ENCODE measurements around the gene CCDC24.
A peak's percentile ranks its signal among the peaks of the same experiment; 100 is the strongest.

CCDC24 gene

GRCh38 chr1:43991476-43992231 is at the start of gene CCDC24:
TSS of gene CCDC24 (plus strand) at chr1:43991599. CDS start at chr1:43991879, 280 bp downstream.
- peak; percentile 44 to 45 for DNase-seq (ENCODE audit: low read depth in 2 of 2)

DNA sequence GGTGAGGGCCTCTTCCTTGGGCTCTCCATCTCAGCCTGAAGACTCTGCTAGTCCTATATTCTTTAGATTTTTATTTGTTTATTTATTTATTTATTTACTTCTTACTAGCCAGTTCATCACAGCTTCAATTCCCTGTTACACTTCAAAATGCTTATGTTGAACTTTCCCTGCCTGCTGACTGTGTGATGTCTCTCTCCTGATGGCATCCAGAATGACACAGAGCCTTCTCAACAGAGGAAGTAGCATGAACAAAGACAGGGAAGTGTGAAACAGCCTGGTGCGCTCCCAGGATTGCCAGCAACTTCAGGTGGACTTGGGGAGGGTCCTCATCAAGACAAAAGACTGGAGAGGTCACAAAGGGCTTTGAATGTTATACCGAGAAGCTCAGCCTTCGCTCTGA is 49.0 kb upstream of the CCDC24 start:
- DNase-seq (ENCODE audit: low read depth in 2 of 2) = no peak

DNA sequence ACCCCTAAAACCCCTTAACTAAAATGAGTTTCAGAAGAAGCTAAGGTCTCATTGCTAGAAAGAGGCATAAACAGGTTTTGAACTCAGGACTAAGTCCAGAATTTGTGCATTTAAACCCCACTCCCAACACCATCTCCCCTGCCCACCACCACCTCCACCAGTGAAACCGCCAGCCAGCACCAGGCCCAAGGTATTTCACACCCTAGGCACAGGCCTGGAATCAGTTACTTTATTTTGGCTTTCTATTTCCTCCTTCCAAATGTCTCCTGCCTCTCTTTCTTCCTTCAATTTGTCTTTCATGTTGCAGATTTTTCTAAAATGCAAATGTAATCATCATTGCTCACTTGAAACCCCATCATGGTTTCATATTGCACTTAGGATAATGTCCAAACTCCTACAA is 46.5 kb upstream of the CCDC24 start:
- no peak for DNase-seq (ENCODE audit: low read depth in 2 of 2)

- DNase-seq (ENCODE audit: low read depth in 2 of 2) = no peak
Observed at GRCh38 chr1:43945674-43946235, 45.6 kb upstream of the CCDC24 start.

GRCh38 chr1:43946236-43947060 is 45.0 kb upstream of the CCDC24 start, which contains the start of gene IPO13:
TSS of gene IPO13 (plus strand) at chr1:43946950. CDS start at chr1:43947601, 651 bp downstream.
- peak; percentile 83 to 84 for DNase-seq (ENCODE audit: low read depth in 2 of 2)

DNA sequence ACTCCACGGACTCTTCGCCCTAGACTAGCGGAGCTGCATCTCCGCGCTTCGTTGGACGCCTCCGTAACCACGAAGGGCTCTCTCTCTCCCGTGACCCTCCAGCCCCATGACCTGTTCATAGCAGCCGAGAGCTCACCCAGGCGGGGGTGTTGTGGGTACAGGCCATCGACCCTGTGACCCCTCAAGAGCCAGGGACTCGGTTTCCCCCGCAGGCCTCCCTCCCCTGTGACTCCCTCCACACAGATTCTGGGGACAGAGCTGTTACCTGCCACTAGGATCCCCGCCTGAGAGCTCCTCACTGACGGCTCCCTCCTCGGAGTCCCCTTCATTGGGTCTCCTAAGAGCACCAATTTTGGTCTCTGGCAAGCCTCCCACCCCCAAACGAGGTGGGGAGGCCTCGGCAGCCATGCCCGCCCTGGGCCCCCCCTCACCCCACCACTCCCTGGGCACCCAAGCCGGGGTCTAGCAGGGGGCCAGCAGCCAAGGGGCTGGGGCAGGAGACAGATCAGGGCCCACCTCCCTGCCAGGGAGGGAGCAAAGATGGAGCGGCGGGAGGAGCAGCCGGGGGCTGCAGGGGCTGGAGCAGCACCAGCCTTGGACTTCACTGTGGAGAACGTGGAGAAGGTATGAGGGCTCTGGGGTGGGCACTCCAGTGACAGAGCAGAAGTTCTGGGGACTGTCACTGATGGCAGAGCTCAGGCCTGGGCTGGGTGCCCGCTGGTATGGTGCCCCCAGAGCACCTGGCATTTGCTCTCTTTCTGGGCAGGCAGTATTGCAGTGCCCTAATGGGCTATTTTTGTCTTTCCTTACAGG is 44.1 kb upstream of the CCDC24 start:
- no peak for DNase-seq (ENCODE audit: low read depth in 2 of 2)

DNA sequence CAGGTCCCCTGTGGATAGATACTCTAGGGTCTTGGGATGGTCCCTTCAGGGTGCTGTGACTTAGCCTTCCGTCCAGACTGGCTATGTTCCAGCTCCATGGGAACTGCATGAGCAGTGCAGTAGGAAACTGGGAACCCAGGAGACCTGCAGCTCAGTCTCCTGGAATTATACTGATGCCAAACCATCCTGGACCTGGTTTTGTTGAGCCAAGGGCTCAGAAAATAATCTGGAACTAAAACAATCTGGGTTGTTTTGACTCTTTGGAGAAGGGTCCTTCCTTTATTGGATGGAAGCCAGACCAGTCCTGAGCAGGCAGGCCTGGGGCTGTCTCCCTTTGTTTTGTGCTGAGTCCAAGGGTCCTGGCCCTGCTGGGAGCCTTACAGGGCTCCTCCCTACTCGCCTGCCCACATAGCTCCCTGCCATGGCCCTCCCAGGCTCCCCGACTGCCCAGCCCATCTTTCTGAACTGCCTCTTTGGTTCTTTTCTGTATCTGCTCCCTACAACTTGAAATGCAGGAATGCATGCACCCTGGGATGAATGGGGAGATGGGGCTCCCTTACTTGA is 43.4 kb upstream of the CCDC24 start:
- no peak for DNase-seq (ENCODE audit: low read depth in 2 of 2)

GRCh38 chr1:43949678-43950077 is 41.7 kb upstream of the CCDC24 start:
- no peak for DNase-seq (ENCODE audit: low read depth in 2 of 2)

GRCh38 chr1:43951021-43951985 is 40.1 kb upstream of the CCDC24 start:
- no peak for DNase-seq (ENCODE audit: low read depth in 2 of 2)

DNA sequence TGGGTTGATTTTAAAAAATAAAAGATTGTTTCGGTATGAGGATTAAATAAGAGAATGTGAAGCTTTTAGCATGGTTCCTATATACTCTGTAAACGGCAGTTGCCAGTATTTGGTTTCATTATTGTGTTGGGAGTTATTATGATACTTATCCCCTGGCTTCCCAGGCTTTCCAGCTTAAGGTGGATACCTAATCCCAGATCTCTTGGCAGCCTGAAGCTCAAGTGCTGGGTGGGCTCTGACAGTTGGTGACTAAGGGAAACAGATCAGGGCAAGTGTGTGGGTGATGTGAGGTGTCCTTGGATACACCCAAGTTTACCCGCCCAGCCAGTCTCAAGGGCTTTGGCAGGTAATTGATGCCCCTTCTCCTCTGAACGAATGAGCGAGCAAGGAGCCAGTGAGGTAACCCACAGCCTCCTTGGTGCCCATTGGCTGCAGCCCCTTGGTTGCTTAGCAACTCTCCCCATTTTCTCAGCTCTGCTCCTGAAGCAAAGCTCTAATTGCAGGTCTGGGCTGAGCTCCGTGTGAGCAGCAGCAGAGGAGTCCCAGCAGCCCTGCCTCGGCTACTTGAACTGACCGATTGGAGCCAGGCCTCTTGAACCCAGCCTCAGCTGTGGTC is 38.6 kb upstream of the CCDC24 start:
- DNase-seq (ENCODE audit: low read depth in 2 of 2) = no peak

- DNase-seq (ENCODE audit: low read depth in 2 of 2) = no peak
Observed at GRCh38 chr1:43953361-43953760, 38.0 kb upstream of the CCDC24 start.

DNA sequence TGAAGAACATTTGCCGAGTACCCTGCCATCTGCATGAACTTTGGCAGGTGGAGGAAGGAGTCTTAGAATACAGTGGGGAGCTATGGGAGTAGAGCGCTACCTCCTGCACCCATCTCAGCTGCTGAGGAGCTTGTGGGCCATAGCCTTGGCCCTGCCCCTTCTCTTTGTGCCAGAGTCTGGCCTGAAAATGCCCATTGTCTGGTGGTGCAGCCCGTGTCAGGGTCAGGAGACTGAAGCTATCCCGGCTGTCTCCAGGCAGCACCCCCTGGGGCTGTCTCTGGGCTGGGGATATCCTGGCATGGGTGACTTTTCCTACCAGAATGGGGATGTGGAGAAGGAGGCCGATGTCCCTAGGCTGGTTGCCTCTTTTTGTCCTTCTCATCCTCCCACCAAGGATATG is 37.4 kb upstream of the CCDC24 start:
- DNase-seq (ENCODE audit: low read depth in 2 of 2) = no peak

DNA sequence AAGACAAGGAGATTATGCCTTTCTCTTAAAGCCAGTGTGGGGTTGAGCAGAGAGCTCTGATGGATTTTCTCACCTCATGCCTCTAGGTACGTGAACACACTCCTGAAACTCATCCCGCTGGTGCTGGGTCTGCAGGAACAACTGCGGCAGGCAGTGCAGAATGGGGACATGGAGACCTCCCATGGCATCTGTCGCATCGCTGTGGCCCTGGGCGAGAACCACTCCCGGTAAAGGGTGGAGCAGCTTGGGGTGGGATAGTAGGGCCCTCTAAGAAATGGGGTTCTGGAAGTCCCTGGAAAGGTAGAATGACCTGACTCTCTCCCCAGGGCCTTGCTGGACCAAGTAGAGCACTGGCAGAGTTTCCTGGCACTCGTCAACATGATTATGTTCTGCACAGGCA is 35.2 kb upstream of the CCDC24 start:
- DNase-seq (ENCODE audit: low read depth in 2 of 2) = no peak

DNA sequence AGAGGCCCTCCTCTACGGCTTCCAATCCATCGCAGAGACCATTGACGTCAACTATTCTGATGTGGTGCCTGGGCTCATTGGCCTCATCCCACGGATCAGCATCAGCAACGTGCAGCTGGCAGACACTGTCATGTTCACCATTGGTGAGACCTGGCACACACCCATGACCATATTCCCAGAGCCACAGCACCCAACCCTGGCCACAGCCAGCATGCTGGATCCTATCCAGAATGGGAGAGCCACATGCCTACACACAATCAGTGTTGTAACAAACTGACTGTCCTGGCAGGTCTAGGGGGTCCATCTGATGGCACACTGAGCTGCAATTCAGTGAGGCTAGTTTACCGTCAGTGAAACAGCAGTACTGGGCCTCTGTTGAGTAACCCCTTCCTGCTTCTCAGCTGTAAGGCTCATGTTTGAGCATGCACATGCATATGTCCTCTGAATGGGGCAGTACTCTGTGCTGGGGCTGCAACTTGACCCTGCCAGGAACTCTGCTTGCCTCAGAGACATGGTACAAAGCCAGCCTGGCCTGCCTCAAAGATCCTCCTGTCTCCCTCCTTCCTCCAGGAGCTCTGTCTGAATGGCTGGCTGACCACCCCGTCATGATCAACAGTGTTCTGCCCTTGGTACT is 33.9 kb upstream of the CCDC24 start:
- no peak for DNase-seq (ENCODE audit: low read depth in 2 of 2)

- no peak for DNase-seq (ENCODE audit: low read depth in 2 of 2)
Observed at GRCh38 chr1:43958351-43959255, 32.8 kb upstream of the CCDC24 start.

GRCh38 chr1:43960798-43961197 is 30.6 kb upstream of the CCDC24 start:
- no peak for DNase-seq (ENCODE audit: low read depth in 2 of 2)

GRCh38 chr1:43961692-43962091 is 29.7 kb upstream of the CCDC24 start:
- no peak for DNase-seq (ENCODE audit: low read depth in 2 of 2)

- no peak for DNase-seq (ENCODE audit: low read depth in 2 of 2)
Observed at GRCh38 chr1:43962324-43962723, 29.1 kb upstream of the CCDC24 start.
